K562 (cell line): ENCODE measurements around the gene DNASE1L1. TPM values are rescaled to one million over a fixed set of nuclear protein-coding genes. Genes with fewer than 3 reads are reported as not detected.

ENCODE experiments used
- ATF7 ChIP-seq: fragments of 450-650 bp; IDR thresholded peaks from 2 replicates; pipeline ENCODE4 v1.7.1; 2014; ENCODE audit warnings: mild to moderate bottlenecking, moderate library complexity
- CREB3L1 ChIP-seq: fragments of 450-650 bp; IDR thresholded peaks from 2 replicates; pipeline ENCODE4 v1.6.1; 2014; ENCODE audit warnings: low read depth, mild to moderate bottlenecking, moderate library complexity, borderline replicate concordance
- ERF ChIP-seq: fragments of 450-650 bp; formaldehyde crosslinking; IDR thresholded peaks from 2 replicates; pipeline ENCODE4 v1.4.0; 2020; ENCODE audit warnings: mild to moderate bottlenecking, mixed read lengths
- HOXB6 ChIP-seq: fragments of 250-450 bp; sonication (Bioruptor Pico); IDR thresholded peaks from 2 replicates; pipeline ENCODE4 v1.5.1; 2022; ENCODE audit warnings: mild to moderate bottlenecking, borderline replicate concordance
- KAT8 ChIP-seq: fragments of 450-650 bp; IDR thresholded peaks from 2 replicates; pipeline ENCODE4 v1.6.1; 2016; ENCODE audit warnings: low read depth, mild to moderate bottlenecking
- MTA3 ChIP-seq: fragments of 450-650 bp; formaldehyde crosslinking; IDR thresholded peaks from 2 replicates; pipeline ENCODE4 v1.6.1; 2017; ENCODE audit warnings: mild to moderate bottlenecking, borderline replicate concordance
- NELFE ChIP-seq: IDR thresholded peaks from 2 replicates; pipeline ENCODE4 v1.6.1; 2011; ENCODE audit warnings: mild to moderate bottlenecking; ENCODE audit not compliant: insufficient read depth, insufficient read length
- PURB ChIP-seq: sonication (generic); formaldehyde crosslinking; IDR thresholded peaks from 2 replicates; pipeline ENCODE4 v1.9.0; 2021; ENCODE audit warnings: low read depth, mild to moderate bottlenecking, missing genetic modification reagents
- SMAD1 ChIP-seq: fragments of 150-350 bp; IDR thresholded peaks from 2 replicates; pipeline ENCODE4 v1.6.1; 2014; ENCODE audit warnings: low read length, low read depth; ENCODE audit not compliant: partially characterized antibody
- SMC3 ChIP-seq: conservative IDR thresholded peaks from 2 replicates; pipeline ENCODE4 v1.6.1; 2011; ENCODE audit warnings: low read depth, low read length, improper control_type of control experiment; ENCODE audit not compliant: insufficient read depth
- TSC22D4 ChIP-seq: fragments of 450-650 bp; IDR thresholded peaks from 2 replicates; pipeline ENCODE4 v1.6.1; 2016; ENCODE audit warnings: missing genetic modification characterization, missing biosample characterization, control low read depth
- TSHZ1 ChIP-seq: fragments of 250-450 bp; sonication (Bioruptor Pico); IDR thresholded peaks from 2 replicates; pipeline ENCODE4 v1.4.0; 2020; ENCODE audit warnings: mild to moderate bottlenecking, moderate library complexity
- ZBTB49 ChIP-seq: sonication (generic); formaldehyde crosslinking; IDR thresholded peaks from 2 replicates; pipeline ENCODE4 v1.8.0; 2022; ENCODE audit warnings: missing genetic modification reagents, mild to moderate bottlenecking, borderline replicate concordance
- polyA plus RNA-seq, 8 experiments: library from polyadenylated mRNA; depleted of rRNA in 4 of 8; stranded (reverse) in 5 of 8; unstranded in 3 of 8; fragments of >200 nt; fragmentation: Nextera tagmentation in 2 of 8; fragmentation: Illumina TruSeq in 1 of 8; extraction: Ambion mirVana in 2 of 8; extraction: Trizol in 1 of 8; gene quantifications; 2 replicates each; pipeline versions ENCODE4 v1.2.1 to v1.2.3, GENCODE V29; 2011 to 2014; ENCODE audit warnings: inconsistent platforms in 1 of 8, missing spikeins in 1 of 8
- total RNA-seq, 7 experiments: library from RNA; depleted of rRNA in 6 of 7; stranded (reverse); fragments of >200 nt in 6 of 7; fragmentation: Illumina TruSeq in 2 of 7; extraction: Trizol in 2 of 7; gene quantifications; 2 replicates each; pipeline versions ENCODE4 v1.2.1 to v1.2.3, GENCODE V29; 2011 to 2021; ENCODE audit warnings: low replicate concordance in 1 of 7
- TF ChIP-seq, protein P1 (sequence below), 2 experiments: fragments of 450-650 bp in 1 of 2; sonication (generic) in 1 of 2; formaldehyde crosslinking; conservative IDR thresholded peaks; 2 replicates each; pipeline versions ENCODE4 v1.4.0 to v1.8.1; 2020 to 2022; ENCODE audit warnings: mild to moderate bottlenecking in 1 of 2, missing genetic modification reagents in 1 of 2
- TF ChIP-seq, protein P2 (sequence below): sonication (generic); formaldehyde crosslinking; IDR thresholded peaks from 2 replicates; pipeline ENCODE4 v1.8.0; 2022; ENCODE audit warnings: missing genetic modification reagents, mild to moderate bottlenecking, borderline replicate concordance

Gene DNASE1L1
- total and polyA plus RNA-seq, 9 of the 15 experiments (the other 6 are each of a cell fraction or from before 2014, with no cell fraction given), result 0.73 to 12.6 (median 7.9) TPM

DNA sequence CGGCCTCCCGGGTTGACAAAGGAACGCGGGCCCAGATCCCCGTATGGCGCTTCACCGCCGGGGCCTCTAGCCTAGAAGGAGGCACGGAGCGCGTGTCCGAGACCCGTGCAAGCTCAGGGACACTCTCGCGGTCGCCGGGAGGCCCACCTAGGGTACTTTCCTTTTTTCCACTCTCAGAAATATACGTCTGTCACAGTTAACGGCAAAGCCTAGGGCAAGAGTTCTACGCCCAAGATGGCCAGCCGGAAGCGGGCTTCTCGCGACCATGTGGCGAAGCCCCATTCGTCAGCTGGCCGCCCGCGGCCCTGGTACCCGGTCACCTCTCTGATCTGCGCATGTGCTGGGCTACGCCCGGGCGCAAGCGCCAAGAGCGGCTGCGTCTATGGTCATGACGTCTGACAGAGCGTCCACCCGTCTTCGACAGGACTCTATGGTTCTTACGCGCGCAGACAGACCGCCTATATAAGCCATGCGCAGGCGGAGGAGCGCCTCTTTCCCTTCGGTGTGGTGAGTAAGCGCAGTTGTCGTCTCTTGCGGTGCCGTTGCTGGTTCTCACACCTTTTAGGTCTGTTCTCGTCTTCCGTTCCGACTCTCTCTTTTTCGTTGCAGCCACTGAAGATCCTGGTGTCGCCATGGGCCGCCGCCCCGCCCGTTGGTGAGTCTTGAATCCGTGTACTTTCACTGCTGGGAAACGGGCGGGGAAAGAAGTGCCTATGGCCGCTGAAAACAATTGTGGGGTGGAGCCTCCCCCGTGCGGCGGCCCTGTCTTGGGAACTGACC lies 11.0 kb downstream of the DNASE1L1 start, which contains the start of gene RPL10 (continued):
- TF ChIP-seq SMAD1, result peak; percentile 97
- peak; percentile 74; the same call in 1 of the 2 replicates for TF ChIP-seq CREB3L1
- no peak for TF ChIP-seq TSHZ1 (CRISPR knock-in tag)
- no peak for TF ChIP-seq HOXB6 (CRISPR knock-in tag)
- no peak for TF ChIP-seq TSC22D4 (tag)
- TF ChIP-seq SMC3, result 0 out of 2 replicates have a peak, but pooled peaks have one; percentile 3
- TF ChIP-seq ZBTB49 (CRISPR knock-in tag), result peak; percentile 89
- TF ChIP-seq MTA3, result peak; percentile 99
- TF ChIP-seq KAT8, result no peak
- TF ChIP-seq, protein P1, sequence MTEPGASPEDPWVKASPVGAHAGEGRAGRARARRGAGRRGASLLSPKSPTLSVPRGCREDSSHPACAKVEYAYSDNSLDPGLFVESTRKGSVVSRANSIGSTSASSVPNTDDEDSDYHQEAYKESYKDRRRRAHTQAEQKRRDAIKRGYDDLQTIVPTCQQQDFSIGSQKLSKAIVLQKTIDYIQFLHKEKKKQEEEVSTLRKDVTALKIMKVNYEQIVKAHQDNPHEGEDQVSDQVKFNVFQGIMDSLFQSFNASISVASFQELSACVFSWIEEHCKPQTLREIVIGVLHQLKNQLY (CRISPR knock-in tag; conservative IDR thresholded peaks at IDR 0.05), result peak in 1 of 2 experiments; percentile 67; a peak in 1 of 4 replicates
- peak; percentile 79 for TF ChIP-seq NELFE
- no peak for TF ChIP-seq ERF (CRISPR knock-in tag)
- TF ChIP-seq, protein P2, sequence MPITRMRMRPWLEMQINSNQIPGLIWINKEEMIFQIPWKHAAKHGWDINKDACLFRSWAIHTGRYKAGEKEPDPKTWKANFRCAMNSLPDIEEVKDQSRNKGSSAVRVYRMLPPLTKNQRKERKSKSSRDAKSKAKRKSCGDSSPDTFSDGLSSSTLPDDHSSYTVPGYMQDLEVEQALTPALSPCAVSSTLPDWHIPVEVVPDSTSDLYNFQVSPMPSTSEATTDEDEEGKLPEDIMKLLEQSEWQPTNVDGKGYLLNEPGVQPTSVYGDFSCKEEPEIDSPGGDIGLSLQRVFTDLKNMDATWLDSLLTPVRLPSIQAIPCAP (CRISPR knock-in tag), result peak; percentile 81; the same call in 1 of the 2 replicates
- peak; percentile 83 for TF ChIP-seq ATF7
- no peak for TF ChIP-seq PURB (CRISPR knock-in tag)
